Duodenal mucosa (tissue), 2 donors: ENCODE measurements around the gene RASAL3.

Experiments used
- H3K27ac ChIP-seq: one replicate; pipeline ENCODE4 v1.7.0; 2013; ENCODE audit warnings: low read depth, low read length
- H3K27me3 ChIP-seq, 2 donors: one replicate each; pipeline ENCODE4 v1.7.0; 2013; ENCODE audit warnings: low read length in 2 of 2, control low read depth in 1 of 2; ENCODE audit not compliant: insufficient read depth in 2 of 2, control insufficient read depth in 1 of 2
- H3K36me3 ChIP-seq, 2 donors: one replicate each; pipeline ENCODE4 v1.7.0; 2013; ENCODE audit warnings: low read length in 2 of 2, control low read depth in 1 of 2; ENCODE audit not compliant: insufficient read depth in 2 of 2, control insufficient read depth in 1 of 2
- H3K4me1 ChIP-seq, 2 donors: one replicate each; pipeline ENCODE4 v1.7.0; 2013; ENCODE audit warnings: low read length in 2 of 2, control low read depth in 1 of 2; ENCODE audit not compliant: insufficient read depth in 2 of 2, control insufficient read depth in 1 of 2
- H3K4me3 ChIP-seq, 2 donors: one replicate each; pipeline ENCODE4 v1.7.0; 2013; ENCODE audit warnings: low read length in 2 of 2, low read depth in 1 of 2
- H3K9ac ChIP-seq, 2 donors: one replicate each; pipeline ENCODE4 v1.7.0; 2013; ENCODE audit warnings: low read length in 2 of 2, low read depth in 1 of 2
- H3K9me3 ChIP-seq, 2 donors: one replicate each; pipeline ENCODE4 v1.7.0; 2013; ENCODE audit warnings: low read length in 2 of 2, control low read depth in 1 of 2; ENCODE audit not compliant: control insufficient read depth in 1 of 2

The RASAL3 gene

GRCh38 chr19:15441317-15441716 lies 23.0 kb downstream of the RASAL3 start:
- Histone ChIP-seq H3K27me3 (no peaks in the 10 kb centered on the region), H3K4me1 (no peaks in the 10 kb centered on the region), H3K36me3 (no peaks in the 10 kb centered on the region)

GRCh38 chr19:15439821-15440641 lies 24.3 kb downstream of the RASAL3 start:
- no peaks in the 10 kb centered on the region for H3K9me3 ChIP-seq
- H3K9ac ChIP-seq = no peak overlapping the region
- no peaks in the 10 kb centered on the region for H3K36me3 ChIP-seq
- H3K27ac ChIP-seq = no peak overlapping the region
- H3K27me3 ChIP-seq = no peaks in the 10 kb centered on the region
- H3K4me1 ChIP-seq = no peaks in the 10 kb centered on the region
- no peak overlapping the region for H3K4me3 ChIP-seq

More at GRCh38 chr19:15441317-15441716, 23.0 kb downstream of the RASAL3 start:
- Histone ChIP-seq H3K9me3 (no peaks in the 10 kb centered on the region), H3K27ac (no peak overlapping the region), H3K9ac (no peak overlapping the region), H3K4me3 (no peak overlapping the region)

DNA sequence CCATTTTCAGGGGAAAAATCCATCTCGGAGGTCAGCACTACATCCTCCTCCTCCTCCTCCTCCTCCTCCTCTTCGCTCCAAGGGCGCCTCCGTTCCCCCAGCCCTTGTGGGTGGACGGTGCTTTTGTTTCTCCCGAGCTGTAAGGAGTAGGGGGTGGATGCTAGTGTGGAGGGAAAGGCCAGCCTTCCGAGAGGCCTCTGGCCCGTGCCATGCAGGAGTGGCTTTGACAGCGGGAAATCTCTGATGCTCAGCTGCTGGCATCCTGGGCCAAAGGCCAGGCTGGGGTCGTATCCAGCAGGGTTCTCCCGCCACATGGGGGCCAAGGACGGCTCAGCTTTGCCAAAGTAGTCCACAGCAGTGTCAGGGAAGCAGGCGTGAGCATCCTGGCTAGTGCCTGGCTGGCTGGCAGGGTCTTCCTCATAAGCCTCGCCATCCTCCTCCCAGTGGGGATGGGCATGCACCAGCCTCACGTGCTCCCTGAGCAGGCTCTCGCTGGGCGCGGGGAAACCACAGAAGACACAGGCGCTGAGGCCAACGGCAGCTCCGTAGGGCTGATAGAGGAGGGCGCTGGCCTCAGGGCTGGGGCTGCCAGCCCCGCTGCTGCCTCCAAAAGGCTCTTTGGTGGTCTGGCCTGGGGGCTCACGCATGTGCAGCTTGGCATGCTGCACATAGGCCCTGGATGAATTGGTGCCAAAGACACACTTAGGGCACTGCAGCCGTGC lies 25.1 kb downstream of the RASAL3 start:
- Histone ChIP-seq H3K9me3 (no peaks in the 10 kb centered on the region), H3K27ac (no peak overlapping the region), H3K4me1 (no peaks in the 10 kb centered on the region), H3K9ac (no peak overlapping the region), H3K36me3 (no peaks in the 10 kb centered on the region), H3K27me3 (no peaks in the 10 kb centered on the region), H3K4me3 (no peak overlapping the region)

DNA sequence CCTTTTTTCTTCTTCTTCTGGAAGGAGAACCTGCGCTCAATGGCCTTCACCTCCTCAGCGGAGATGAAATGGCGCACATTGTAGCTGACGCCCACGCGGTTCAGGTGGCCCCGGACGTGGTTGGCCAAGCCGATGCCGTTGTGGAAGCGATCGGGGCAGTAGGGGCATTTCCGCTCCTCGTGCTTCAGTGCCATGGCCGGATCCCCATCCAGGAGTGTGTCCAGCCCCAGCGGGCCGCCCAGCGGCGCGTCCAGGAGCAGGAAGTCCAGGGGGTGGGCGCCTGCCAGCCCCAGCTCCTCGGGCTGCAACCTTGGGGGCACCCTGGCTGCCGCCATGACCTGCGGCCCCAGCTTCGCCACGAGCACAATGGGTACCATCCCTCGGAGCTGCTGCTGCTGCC lies 25.8 kb downstream of the RASAL3 start:
- peaks cover 0 to 1% of the 10 kb centered on the region in 2 donors for H3K4me1 ChIP-seq
- H3K27me3 ChIP-seq = no peaks in the 10 kb centered on the region
- no peaks in the 10 kb centered on the region for H3K36me3 ChIP-seq
- H3K9ac ChIP-seq = no peak overlapping the region
- no peak overlapping the region for H3K4me3 ChIP-seq
- H3K9me3 ChIP-seq = no peaks in the 10 kb centered on the region
- H3K27ac ChIP-seq = no peak overlapping the region

DNA sequence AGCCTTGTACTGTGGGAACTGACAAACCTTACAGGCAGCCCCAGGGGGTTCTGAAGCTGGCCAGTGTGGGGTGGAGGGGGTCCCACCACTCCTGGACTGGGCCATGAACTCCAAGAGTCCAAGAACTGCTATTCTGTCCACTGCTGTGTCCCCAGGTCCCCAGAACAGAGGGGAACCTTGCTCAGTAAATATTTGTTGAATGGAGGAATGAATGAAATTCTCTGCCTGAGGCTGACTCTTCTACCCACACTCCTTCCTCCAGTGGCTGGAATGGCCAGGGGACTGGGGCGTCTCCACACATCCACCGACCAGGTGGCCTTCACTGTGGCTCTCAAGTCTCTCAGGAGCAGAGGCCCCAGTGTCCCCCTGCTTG lies 26.2 kb downstream of the RASAL3 start:
- H3K4me1 ChIP-seq = peaks cover 0 to 6% of the 10 kb centered on the region in 2 donors
- H3K27ac ChIP-seq = no peak overlapping the region

GRCh38 chr19:15437355-15438123 lies 26.8 kb downstream of the RASAL3 start:
- Histone ChIP-seq H3K4me1 (peaks cover 0 to 6% of the 10 kb centered on the region in 2 donors), H3K36me3 (no peaks in the 10 kb centered on the region), H3K4me3 (no peak overlapping the region), H3K27me3 (no peaks in the 10 kb centered on the region), H3K9ac (no peak overlapping the region), H3K9me3 (no peaks in the 10 kb centered on the region), H3K27ac (no peak overlapping the region)

More for the DNA sequence above, 26.2 kb downstream of the RASAL3 start:
- Histone ChIP-seq H3K4me3 (no peak overlapping the region), H3K27me3 (no peaks in the 10 kb centered on the region), H3K9ac (no peak overlapping the region), H3K36me3 (no peaks in the 10 kb centered on the region), H3K9me3 (no peaks in the 10 kb centered on the region)

DNA sequence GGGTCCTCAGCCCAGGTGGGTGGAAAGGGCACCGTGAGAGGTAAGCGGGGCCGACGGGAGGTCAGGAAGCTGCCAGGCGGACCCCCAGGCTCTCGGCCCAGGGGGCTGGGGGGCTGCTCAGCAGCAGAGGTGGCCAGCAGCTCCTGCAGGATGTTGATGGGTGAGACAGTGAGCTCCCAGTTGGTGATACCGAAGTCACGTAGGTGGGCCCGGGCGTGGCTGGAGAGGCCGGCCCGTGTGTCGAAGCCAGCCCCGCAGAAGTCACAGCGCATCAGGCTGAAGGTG lies 27.6 kb downstream of the RASAL3 start:
- Histone ChIP-seq H3K27me3 (no peaks in the 10 kb centered on the region), H3K9ac (no peak overlapping the region), H3K4me3 (no peak overlapping the region), H3K36me3 (no peaks in the 10 kb centered on the region), H3K9me3 (no peaks in the 10 kb centered on the region), H3K27ac (no peak overlapping the region), H3K4me1 (peaks cover 2 to 8% of the 10 kb centered on the region in 2 donors)

GRCh38 chr19:15436012-15436825 lies 28.1 kb downstream of the RASAL3 start:
- Histone ChIP-seq H3K9ac (no peak overlapping the region), H3K9me3 (no peaks in the 10 kb centered on the region), H3K36me3 (no peaks in the 10 kb centered on the region), H3K27ac (no peak overlapping the region), H3K4me3 (no peak overlapping the region), H3K27me3 (no peaks in the 10 kb centered on the region), H3K4me1 (peaks cover 7 to 14% of the 10 kb centered on the region in 2 donors)

DNA sequence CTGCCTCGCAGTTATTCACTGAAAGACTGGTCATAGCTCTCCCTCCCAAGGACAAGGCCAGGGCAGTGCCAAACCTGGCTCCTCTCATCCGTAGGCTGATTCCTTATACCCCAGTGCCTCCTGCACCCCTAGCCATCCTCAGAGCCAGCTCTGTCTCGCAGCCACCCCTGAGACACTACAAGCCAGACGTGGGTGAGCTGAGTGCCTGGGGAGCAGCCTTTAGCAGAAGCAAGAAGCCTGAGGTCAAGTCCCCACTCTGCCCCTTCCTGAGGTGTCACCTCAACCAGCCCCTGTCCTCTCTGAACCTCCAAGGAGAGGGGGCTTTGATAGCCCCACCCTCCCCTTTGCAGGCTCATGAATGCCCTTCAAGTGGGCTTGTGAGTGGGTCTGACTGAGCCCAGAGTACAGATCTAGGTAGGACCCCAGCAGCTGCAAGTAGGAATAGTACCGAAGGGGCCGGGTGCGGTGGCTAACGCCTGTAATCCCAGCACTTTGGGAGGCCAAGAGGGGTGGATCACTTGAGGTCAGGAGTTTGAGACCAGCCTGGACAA lies 30.8 kb downstream of the RASAL3 start:
- Histone ChIP-seq H3K4me3 (peak overlapping the region; percentile 75 to 84), H3K9ac (peak overlapping the region; percentile 25 to 70)

More for the DNA sequence above, 30.8 kb downstream of the RASAL3 start:
- Histone ChIP-seq H3K27ac (no peak overlapping the region), H3K4me1 (peaks cover 14 to 26% of the 10 kb centered on the region in 2 donors), H3K27me3 (no peaks in the 10 kb centered on the region), H3K36me3 (no peaks in the 10 kb centered on the region), H3K9me3 (no peaks in the 10 kb centered on the region)
